GM21825 (cell line): Measurements from ENCODE around the gene ASB11.

Source experiments
- ATAC-seq: cut with Tn5 transposase; IDR thresholded peaks from one replicate; pipeline ENCODE4 v1.9.1; 2021; ENCODE audit warnings: mild to moderate bottlenecking, moderate library complexity; ENCODE audit not compliant: unreplicated experiment

The ASB11 gene, protein sequence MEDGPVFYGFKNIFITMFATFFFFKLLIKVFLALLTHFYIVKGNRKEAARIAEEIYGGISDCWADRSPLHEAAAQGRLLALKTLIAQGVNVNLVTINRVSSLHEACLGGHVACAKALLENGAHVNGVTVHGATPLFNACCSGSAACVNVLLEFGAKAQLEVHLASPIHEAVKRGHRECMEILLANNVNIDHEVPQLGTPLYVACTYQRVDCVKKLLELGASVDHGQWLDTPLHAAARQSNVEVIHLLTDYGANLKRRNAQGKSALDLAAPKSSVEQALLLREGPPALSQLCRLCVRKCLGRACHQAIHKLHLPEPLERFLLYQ

DNA sequence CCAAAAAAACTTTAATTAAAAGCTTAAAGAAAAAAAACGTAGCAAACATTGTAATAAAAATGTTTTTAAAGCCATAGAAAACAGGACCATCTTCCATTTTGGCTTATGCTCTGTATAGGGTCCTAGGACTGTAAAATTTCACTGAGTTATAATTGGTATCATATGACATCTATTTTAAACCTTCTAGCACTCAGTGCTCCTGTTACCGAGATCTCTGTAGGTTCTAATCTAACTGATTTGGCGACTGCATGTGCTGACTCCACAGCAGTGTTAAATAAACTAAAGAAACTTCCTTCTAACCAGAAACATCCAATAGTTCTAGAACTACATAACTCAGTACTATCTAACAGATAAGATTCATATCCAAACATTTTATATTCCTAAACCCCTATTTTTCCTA, at the start of gene ASB11:
Gene ASB11 (minus strand): TSS at position 132 of the 400 bp plus-strand sequence. CDS start 35 bp downstream, at position 97.
- no peak for ATAC-seq

DNA sequence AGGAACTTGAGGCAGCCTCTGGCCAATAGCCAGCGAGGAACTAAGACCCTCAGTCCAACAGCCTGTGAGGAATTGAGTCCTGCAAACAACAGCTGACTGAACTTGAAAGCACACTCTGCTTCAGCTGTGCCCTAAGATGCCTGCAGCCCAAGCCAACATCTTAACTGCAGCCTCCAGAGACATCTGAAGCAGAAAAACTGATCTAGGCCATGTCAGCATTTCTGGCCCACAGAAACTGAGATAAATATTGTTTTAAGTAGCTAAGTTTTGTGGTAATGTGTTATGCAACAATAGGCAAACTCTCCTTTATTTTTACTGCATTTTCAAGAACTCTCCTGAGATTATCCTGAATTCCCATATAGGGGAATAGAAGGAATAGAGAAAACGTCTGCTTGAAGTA, 44.3 kb upstream of the ASB11 start:
- ATAC-seq, result no peak

DNA sequence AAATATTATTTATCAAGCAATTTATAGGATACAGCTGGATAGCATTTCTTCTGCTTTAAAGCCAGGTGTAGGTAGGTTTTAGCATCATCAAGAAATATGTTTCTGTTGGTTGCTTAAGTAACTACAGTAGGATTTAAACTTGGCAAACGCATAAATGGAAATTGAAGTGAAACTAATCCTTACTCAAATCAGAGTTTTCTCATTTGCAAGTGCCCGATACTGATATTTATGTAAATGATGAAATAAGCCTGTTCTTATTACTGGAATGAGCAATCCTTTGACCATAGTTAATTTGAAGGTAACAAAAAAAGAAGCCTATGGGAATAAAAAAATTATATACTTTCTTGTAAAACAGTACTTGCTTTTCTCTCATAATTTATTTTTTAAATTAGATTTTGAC, 43.1 kb upstream of the ASB11 start:
- no peak for ATAC-seq

DNA sequence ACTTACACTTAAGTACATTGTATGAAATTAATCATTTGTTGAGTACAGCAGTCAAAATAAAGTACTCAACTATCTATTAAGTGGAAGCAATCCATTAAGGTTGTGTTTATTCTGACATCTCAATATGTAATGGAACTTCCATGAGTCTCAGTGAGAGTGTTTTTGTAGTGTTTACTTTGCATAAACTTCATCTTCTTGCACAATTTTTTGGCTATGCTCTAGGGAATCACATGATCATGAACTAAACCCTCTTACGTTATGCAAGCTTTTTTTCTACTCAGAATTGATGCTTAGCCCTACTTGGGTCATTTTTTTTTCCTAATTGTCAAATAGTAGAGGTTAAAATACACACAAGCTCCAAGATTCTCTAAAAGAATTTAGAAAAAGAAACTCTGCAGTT, 41.0 kb upstream of the ASB11 start:
- no peak for ATAC-seq

DNA sequence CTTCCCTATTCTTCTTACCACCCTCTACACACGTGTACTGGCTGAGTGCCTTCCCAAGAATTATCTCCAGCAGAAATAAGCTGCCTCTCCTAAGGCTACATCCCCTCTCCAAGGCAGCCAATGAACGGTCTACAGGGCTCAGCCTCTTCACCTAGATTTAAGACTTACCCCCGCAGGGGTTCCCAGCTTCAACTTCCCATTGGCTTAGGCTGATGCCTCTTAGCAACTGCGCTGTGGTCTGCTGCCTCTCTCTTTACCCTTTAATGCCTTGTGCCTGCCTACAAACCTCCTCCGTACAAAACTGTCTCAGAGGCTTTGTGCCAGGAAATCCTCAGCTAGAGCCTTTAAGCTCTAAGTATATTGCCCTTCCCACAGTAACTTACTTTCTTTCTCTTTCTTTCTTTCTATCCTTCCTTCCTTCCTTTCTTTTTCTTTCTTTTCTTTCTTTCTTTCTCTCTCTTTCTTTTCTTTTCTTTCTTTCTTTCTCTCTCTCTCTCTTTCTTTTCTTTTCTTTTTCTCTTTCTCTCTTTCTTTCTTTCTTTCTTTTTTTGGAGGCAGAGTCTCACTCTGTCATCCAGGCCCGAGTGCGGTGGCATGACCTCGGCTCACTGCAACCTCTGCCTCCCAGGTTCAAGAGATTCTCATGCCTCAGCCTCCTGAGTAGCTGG, 35.0 kb upstream of the ASB11 start:
- no peak for ATAC-seq

DNA sequence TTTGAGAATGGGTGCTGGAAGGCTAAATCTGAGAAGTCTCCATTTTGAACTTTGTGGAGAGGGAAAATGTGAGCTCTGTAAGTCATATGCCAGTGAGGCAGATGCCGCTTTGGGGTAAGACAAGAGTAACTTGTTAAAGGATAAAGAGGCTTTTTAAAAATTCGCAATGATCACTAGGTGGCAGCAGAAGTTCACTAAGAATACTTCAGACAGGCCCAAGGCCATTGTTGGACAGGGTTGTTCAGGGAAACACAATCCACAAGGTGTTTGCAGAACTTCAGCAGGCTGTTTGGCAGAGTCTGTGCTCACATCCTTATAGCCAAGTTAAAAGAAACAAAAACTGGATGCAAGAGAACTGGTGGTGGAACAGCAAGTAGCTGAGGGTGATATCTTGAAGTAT, 33.6 kb upstream of the ASB11 start:
- no peak for ATAC-seq

DNA sequence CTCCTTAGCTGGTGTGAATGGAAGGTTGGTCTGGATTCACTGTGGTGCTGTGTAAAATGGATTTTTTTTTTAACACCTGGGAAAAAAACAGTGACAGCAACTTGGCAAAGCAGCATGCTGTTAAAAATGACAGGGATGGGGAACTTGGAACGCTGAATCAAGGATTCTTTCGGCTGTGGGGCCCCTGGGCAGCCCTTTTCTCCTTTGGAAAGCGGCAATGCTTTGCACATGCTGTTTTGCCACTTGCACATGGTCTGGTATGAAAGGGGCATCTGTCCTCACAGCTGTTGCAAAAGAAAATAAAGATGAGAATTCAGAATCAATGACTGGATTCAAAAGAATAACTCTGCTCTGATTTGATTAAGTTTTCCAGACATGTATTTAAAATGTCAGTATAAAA, 30.5 kb upstream of the ASB11 start:
- ATAC-seq, result no peak

DNA sequence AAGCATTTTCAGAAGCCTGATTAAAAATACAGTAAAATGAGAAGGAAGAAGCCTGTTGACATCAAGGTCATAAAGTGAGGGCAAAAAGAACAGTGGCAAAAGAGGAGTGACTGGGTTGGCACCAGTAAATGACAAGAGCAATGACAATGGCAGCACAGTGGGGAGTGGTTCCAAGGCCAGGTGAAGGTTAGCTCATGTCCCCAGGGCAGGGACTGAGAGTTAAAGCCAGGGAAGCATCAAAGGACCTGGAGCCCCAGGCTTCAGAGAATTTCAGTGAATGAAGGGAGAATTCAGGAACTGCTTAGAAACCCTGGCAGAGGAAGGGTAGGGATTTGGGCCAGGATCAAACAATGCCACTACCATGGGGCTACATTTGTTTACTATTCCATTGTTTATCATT, 28.7 kb upstream of the ASB11 start:
- ATAC-seq, result no peak

DNA sequence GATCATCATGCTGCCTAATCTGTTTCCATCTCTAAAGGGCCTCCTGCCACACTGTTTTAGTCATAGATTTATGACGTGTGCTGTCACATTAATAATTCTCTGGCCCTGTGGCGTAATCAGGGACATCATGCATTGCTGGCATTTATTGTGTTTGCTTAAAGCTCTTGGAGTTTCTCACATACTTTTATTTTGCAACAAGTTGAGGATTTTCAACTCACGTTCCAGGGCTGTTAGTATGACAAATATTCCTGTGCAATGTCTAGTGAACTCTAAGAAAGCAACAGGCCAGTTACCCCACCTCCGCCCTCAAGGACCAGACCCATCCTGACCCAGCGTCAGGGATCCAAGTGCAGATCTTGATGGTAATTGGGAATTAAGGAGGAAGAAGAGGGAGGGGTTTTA, 27.6 kb upstream of the ASB11 start:
- ATAC-seq, result no peak

DNA sequence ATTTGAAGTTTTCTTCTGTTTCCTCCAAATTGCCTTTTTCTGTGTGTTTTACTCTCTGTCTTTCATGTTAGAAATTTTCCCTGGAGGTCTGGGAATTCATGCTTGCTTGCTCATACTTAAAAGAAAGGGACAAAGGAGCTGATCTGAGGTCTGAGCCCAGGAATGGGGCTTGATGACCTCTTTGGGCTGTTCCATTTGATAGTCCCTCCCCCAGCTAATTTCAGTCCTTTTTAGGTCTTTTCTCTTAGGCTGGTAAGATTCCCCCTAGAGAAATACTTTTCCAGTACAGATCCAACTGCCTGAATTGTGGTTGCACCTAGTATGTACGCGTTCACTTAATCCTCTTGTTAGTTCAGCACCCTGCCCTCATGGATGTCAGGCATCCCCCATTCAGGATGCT, 25.4 kb upstream of the ASB11 start:
- ATAC-seq, result no peak

DNA sequence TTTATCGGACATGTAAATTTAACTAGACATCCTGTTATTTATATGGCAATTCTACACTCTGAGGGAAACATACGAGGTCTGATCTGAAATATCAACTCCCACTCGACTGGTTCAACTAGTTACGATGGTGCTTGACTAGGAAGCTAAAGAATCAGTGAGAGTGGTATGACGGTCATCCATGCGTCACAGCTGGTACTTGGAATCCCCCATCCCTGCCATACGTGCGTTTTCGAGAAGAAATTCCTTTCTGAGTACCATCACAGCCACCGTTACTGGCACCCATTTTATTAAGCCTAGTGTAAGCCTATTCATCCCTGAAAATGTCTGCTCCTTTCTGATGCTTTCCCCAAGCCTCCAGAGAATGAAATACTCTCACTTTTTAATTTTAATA, 20.6 kb upstream of the ASB11 start:
- no peak for ATAC-seq

DNA sequence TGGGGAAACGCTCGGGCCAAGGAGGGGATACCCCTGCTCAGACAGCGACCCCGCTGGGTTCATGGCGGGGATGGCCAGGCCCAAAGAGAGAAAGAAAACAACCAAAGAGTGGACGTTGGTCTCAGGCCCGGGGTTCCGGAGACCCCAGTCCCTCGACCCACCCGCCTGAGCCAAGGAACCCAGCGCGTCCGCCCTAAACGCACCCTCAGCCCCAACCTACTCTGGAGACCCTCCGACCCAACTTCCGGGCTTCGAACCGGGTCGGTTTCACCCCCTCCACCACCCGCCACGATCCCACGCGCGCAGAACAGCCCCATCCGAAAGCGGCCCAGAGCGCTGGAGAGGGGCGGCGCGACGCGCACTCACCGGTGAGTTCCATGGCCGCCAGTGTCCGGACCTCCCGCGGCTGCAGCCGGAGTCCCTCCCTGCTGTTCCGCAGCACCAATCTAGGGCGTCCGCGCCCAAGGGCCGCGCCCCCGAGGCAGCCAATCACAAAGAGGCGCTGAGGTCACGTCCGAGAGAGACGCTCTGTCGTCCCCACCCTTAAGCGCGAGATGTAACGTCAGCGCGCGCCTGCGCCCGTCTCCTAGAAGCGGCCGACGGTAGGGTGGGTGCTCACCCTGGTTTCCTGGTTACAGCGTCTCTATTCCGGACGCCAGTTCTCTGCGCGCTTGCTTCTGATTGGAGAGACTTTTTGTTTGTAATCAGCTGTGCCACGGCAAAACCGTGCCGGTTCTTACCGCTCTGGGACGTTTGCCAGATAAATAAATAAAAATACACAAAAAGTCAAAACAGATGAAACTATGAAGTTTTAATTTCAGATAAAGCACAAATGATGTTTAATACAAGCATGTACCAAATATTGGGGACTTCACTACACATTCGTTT, 19.9 kb upstream of the ASB11 start, which contains the start of gene PIGA:
Gene PIGA (minus strand): TSS at position 389 of the 888 bp plus-strand sequence. CDS start 3,593 bp downstream, outside the sequence.
- ATAC-seq, result peak; percentile 99

DNA sequence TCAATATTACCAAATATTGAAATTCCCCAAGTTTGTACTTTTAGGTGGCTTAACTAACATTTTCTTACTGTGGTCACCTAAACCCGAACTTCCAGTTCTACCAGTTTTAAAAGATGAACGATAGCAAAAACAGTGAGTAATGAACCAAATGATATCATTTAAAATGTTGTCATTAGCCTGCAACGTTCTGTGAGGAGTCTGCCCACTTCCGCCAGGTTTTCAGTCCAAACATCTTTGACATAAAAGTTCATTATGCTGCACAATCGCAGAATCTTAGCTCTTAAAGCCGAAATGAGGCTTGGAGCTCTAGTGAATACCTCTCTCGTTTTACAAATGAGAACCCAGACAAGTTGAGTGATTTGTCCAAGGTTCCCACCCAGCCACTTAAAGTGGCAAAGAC, 19.1 kb upstream of the ASB11 start:
- no peak for ATAC-seq

DNA sequence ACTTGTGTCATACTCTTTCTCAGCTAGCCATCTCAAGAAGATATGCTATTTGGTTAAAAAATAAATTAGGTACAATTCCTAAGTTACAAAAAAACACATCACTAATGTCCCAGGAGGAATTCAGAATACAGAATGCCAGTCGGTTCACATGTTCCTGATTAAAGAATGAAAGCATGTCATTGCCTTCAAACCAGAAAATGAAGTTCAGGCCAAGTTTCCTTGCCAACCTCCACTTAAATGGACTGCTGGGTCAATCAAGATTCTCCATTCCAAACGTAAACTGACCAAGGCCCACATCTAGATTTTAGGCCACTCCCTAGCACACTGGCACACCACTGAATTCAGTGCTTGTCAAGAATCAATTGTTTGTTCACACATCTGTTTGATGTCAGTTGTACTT, 13.4 kb upstream of the ASB11 start:
- no peak for ATAC-seq

DNA sequence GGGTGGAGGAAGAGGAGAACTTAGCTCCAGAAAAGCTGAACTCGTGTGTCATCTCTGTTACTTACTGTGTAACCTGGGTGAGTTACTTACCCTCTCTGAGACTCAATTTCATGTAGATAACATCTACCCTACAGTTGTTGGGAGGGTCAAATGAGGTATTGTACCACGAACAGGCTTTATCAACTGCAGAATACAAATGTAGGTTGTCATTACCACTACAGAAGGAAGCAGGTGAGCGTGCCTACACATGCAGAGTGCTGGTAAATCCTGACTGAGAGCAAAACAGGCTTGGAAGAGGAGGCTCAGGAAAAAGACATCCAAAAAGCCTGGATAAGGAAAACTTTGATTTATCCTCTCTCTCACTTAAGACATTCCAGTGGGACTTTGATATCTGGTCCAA, 12.7 kb upstream of the ASB11 start:
- ATAC-seq, result no peak

DNA sequence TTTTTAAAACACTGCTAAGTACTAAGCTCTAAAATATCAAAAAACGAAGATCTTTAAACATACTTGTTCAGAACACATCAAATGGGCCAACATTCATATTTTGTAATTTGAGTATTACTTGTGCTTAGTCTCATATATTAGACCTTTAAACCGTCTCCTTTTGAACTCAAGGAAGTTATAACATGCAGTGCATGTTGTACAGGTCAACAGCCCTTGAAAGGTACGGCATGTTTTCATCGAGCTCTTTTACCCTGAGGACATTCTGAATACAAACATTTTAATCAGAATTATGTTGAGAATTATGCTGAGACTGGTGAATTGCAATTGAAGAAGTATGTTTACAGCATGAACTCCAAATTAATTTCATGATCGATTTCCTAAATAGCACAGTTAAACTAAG, 7.0 kb upstream of the ASB11 start:
- ATAC-seq, result no peak

DNA sequence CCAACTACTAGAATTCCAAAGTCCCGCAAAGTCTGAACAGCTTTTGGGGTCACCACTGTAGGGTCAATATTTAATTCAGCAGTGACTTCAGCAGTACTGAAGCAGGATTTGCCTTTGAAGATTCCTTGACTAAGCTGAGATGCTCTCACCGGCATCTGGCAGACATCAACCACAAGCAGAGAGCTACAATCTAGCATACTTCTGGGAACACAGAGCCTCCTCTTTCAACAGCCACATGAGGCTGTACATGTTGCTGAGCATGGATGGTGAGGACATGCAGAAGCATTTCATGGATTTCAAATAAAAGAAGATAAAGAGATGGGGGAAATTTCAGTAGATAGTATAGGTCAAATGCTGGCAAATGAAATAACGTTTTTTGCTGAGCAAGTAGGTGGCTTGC, 6.6 kb upstream of the ASB11 start:
- no peak for ATAC-seq

DNA sequence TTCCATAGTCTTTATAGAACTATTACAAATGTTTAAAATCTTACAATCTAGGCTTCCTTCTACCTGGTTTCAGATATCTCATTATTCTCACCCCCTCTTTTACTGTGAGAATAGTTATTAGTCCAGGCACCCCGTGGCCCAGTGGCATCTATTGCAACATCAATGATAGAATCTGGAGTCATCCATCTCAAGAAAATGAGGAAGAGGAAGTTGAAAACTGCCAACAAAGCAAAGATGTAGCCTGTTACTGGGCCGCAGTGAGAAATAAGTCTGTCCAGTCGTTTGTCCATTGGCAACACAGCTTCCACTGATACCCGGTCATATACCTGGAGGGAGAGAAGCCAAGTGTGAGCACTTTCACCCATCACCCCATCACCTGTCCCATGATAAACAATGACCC, 6.0 kb upstream of the ASB11 start:
- no peak for ATAC-seq

DNA sequence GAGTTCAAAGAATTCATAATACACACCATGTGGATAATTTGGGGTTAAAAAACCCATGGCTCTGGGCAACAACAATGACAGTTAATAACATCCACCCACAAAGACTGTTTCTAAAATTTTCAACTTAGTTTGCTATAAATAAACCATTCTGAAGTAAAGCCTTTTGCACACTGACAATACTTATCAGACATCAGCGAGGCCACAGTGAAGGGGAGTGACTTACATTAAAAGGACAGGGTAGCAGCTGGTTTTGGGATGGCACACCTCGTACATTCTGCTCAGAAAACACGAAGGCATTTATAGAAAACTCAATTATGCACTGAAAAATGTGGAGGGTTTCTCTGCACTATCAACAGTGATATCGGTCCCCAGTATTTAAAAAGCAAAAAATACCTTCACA, 4.9 kb upstream of the ASB11 start:
- ATAC-seq, result no peak

DNA sequence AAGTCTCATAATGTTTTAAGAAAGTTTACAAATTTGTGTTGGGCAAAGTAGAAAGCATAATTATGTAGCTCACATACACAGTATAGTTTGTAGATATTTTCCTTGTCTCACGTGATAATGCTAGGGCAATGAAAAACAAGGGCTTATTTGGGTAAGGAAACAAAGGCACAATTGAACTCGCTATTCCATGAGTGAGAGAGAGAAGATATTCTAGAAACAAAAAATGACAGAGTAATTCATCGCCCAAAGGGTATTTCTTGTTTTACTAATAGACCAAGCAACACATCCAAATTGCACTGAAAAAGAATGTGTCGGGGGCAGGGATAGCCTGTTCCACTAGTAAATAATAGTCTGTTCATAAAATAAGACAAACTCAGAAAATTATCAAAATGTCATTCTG, 3.6 kb upstream of the ASB11 start:
- no peak for ATAC-seq

DNA sequence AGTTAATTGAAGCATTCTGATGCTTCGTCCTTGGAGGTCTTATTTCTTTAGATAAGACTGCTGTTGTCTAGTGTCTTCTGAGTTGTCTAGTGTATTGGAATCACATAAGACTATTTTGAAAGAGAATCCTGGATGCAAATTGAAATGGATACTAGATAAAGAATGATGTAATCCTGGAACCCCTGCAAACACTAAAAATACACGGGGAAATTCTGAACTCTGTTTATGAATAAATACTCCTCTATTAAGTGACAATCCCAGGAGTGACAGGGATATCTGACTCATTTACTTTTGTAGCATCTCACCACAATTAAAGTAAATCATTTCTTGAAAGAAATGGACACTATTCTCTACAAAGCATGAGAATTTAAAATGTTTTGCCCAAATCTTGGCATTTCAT, 968 bp downstream of the ASB11 start:
- no peak for ATAC-seq

DNA sequence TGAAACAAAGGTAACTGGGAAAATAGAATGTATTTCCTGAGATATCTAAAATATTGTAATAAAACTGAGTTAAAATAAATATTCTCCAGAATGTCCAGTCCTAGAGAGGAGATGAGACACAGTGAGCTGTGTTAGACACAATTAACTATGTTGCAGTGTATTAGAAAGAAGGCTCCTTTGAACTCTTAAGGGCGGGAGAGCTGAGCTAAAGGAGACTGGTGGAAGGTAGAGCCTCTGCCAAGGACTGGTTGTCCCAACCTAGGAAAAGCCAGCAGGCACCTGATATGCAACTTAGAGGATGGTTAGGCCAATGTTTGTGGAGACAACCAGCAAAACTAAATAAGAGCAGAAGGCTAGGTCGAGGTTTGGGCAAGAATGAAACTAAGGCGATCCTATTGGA, 4.3 kb downstream of the ASB11 start:
- no peak for ATAC-seq
